HG03342 (cell line): ENCODE measurements around the gene DCDC1.
A peak's percentile ranks its signal among the peaks of the same experiment; 100 is the strongest.
"Not testable (repeated sequence)": the region's sequence is repeated elsewhere in the genome, so short reads cannot be mapped to it uniquely, and the experiment has no call there.

Source experiments
- ATAC-seq: cut with Tn5 transposase; IDR thresholded peaks from one replicate; pipeline ENCODE4 v1.9.1; 2021; ENCODE audit warnings: mild to moderate bottlenecking, moderate library complexity; ENCODE audit not compliant: unreplicated experiment

DCDC1 gene

GRCh38 chr11:31337806-31338205 is 31.7 kb downstream of the DCDC1 start:
- no peak for ATAC-seq

GRCh38 chr11:31328697-31329096 is 40.8 kb downstream of the DCDC1 start:
- no peak for ATAC-seq

DNA sequence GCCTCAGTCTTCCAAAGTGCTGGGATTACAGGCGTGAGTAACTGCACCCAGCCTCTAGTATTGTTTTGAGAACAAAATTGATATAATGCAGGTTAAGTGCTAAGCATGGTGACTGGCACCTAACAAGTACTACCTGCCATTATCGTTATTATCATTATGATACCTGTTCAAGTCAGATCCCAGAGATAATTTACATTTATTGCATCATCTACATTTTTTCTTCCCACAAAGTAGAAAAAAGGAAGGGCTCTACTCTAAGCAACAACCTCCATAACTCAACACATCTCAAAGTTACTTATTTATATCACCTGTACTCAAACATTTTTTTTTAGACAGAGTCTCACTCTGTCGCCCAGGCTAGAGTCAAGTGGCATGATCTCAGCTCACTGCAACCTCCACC is 42.1 kb downstream of the DCDC1 start:
- ATAC-seq, result no peak

DNA sequence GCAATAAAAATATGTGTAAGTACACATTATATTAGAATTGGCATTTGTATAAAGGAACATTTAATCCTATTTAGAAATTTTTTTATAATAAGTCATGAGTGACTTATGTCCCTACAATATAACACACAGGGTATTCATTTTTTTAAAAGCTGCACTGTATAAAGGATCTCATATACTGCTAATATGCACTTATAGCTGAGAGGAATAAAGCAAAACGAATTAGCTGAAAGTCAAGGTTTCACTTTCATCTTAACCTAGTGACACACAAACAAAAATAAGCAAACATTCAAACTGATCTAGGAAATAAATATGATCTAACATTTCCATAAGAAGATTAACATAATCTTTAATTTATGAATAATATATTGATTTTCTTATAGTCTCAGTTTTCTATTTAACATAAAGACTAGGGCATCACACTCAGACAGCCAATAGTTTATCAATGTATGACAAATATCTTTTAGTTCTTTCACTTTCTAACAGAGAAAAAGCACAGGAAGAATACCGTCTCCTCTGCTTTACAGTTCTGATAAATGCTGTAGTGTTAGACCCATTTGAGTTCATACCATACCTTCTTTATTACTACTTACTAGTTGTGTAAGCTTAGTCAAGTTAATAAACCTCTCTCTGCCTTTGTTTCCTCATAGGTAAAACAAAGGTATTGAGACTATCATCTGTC is 42.9 kb downstream of the DCDC1 start:
- ATAC-seq, result peak; percentile 79

DNA sequence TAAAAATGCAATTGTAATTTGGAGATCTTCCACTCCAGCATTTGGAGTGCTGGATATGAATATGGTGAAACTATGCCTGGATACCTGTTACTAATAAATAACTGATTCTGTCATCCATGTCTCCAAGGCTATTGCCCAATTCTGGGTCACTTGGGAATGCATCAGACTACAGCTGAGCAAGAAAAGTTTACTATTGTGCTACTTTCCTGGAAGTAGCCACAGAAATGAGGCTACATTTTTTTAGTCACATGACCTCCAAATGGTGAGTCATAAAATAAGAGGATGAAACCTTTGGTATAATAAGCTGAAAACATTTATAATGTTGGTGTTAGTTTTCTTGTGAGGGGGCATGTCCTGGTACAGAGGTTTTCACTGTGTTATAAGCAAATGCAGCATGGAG is 44.4 kb downstream of the DCDC1 start:
- no peak for ATAC-seq

DNA sequence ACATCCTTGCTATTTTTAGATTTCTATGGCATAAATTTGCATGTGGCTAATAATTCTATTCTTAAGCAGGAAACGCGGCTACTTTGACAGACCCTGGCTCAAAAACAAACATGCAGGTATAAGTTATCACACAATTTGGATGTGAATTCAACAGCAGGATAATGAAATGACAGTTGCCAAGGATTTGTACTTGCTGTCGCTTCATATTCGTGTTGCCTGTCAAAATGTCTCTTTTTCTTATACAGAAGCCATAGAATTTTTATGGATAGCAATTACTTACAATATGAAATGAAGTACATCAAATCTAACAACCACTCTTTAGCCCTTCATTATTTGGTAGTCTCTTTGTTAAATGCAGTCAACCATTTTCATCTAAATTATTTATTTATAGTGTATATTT is 46.4 kb downstream of the DCDC1 start:
- no peak for ATAC-seq

GRCh38 chr11:31321494-31321893 is 48.0 kb downstream of the DCDC1 start:
- not testable (repeated sequence) for ATAC-seq

DNA sequence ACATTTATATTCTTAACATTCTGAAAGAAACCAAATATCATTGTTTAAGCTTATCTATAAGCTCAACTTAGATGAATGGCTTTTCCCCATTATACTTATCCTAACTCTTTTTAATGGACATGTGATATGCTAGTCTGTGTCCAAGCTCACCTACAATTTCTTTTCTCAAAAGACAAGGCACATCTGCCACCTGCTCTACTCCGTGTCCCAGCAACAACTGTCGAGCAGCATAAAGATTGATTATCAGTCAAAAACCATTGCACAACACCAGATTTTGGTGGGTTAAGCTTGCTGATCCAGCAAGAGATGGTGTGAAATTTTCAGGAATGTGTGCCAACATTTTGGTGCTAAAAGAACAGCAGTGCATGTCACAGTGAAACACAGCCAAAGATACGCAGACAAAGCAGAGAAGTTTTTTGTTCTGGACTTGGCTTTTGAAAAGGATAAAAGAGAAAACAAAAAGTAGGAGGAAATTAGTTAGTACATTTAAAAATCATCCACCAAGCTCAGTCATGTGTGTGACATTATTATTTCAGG is 65.8 kb downstream of the DCDC1 start:
- no peak for ATAC-seq

GRCh38 chr11:31301549-31302510 is 67.7 kb downstream of the DCDC1 start:
- ATAC-seq, result no peak

DNA sequence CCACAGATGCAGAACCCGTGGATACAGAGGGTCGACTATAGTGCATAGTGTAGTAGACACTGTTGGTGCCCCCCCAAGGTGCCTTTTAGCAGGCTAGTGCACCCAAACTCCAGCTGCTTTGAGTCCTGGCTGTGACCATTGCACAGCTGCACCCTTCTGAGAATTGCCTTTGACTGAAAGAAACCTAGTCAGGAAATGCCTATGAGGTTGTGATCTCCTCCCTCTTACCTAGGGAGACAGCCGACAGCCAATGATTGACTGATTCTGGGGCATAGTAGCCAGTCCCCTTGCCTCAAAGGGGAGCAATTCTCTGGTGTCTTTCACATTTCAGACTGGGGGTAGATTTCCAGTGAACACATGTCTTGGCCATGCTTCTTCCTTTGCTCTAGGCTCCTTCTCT is 74.2 kb downstream of the DCDC1 start:
- ATAC-seq, result no peak

- ATAC-seq, result not testable (repeated sequence)
Observed at GRCh38 chr11:31273527-31273926, 96.0 kb downstream of the DCDC1 start.

GRCh38 chr11:31267720-31268119 is 101.8 kb downstream of the DCDC1 start:
- no peak for ATAC-seq

GRCh38 chr11:31264834-31265233 is 104.7 kb downstream of the DCDC1 start:
- no peak for ATAC-seq

DNA sequence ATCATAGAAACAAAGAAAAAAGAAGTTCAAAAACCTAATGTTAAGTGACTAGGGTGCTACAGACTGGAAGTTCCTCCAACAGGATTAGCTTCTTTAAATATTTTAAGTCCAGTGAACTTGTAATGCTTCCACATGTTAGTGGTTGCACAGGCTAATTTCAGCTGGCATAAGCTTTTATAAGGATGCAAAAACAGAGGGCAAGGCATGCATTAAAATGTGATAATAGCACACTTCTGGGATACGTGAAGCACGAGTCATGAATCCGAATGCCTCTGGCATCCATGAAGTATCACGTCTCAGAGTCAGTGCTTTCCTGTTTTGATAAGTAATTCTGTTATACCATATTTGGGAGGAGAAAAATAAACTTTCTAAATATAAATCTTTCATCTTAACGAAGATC is 106.8 kb downstream of the DCDC1 start:
- no peak for ATAC-seq

DNA sequence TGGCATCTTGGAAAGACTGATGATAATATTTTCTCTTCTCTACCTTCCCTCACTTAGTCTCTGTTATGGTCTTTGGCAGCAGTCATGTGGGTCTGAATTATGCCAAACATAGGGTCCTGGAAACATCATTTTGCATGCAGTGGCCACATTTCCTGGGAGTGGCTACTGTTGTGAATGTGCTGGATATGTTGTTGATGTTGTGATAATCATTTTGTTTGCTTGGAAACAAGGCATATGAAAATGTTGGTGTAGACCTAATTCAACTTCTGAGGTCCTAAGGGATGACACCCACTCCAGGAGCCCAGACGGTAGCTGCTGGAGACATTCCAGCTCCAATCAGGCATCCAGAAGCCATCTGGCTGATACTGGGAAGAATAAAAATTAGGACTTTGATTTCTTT is 109.7 kb downstream of the DCDC1 start:
- ATAC-seq, result no peak

DNA sequence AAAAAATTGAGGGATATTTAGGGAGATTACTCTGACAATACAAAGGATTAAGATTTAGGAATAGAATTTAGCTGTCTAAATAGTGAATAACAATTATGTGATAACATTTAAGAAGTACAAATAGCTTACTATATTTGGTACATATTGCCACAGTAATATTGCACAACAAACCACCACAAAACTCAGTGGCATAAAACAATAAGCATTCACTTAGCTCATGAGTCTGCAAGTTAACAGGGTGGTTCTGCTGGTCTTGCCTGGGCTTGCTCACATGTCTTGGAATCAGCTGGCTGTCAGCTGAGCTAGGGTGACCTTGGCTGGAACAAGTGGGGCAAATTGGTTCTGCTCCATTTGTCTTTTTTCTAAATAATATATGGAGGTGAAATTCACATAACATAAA is 115.1 kb downstream of the DCDC1 start:
- no peak for ATAC-seq

GRCh38 chr11:31248768-31249167 is 120.8 kb downstream of the DCDC1 start:
- ATAC-seq, result no peak

DNA sequence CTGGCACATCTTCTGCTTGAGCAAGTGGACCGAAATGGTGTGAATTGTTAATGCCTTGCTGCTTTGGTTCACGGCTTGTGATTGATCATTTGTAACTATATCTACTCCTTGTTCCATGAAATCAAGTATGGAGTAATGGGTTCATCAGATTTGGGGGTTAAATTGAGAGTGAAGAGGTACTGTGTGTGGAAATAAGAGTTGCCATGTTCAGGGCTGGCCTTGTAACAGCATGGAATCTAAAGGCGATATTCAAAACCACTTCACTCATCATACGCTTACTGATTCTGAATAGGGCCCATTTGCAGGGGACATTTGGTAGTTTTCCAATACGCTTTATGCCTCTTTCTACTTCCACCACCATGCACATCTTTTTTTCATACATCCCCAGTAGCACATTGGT is 122.2 kb downstream of the DCDC1 start:
- ATAC-seq, result no peak

DNA sequence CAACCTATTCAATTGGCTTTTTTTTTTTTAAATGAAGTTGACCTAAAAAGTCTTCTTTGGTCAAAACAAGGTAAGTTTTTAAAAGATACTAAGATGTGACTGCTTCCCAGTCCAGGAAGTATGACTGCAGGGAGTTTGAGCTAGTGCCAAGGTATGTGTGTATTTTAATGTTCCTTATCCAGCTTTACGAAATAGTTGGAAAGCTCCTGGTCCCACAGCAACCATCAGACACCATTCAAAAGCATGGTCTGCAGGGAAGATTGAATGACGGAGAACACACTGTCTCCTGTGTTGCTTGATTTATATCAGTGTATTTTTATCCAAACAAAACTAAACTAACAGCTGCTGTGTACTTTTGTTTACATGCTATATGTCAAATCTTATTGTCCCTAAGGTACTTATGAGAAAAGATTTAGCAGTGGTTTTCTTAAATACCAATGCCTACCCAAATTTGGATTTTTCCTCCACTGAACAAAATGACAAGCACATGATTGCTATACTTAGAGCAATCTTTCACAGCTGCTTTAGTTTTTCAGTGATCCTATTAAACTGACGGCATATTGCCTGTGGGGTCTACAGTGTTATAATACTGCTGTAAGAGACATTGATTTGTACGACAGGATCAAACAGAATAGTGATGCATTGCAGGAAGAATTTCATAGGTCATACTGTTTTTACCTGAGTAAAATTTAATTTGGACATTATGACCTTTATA is 122.9 kb downstream of the DCDC1 start:
- ATAC-seq, result no peak

- ATAC-seq, result no peak
Observed at GRCh38 chr11:31243706-31244105, 125.8 kb downstream of the DCDC1 start.

DNA sequence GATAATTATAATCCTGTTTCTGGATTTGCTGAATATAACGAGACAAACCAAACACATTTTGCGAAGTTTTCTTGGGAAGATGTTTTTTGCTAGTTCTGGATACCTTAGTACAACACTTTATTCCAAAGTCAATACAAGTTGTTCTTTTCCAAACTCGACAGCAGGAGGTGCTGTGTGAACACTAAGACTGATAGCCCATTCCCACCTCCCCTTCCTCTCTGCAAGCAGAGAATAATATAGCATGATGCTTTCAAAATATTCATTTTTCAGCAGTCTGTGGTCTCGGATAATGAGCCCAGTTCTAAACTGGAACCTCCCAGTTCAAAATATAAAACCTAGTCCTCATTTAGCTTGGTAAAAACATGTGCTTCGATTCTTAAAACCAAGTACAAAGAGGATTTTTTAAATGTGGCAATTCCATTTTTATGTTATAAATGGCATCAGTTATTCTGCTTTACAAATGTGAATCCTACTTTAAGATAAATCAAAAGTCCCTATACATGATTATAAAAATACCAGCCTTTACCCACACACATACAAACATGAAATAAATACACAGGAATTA is 129.1 kb downstream of the DCDC1 start:
- no peak for ATAC-seq
